ENCODE measurements around the gene SRSF5.

- TF ChIP-seq CTCF (IDR thresholded peaks at IDR 0.05) (no peak), TEAD4 (CRISPR knock-in tag; IDR thresholded peaks at IDR 0.05) (no peak), ZSCAN18 (CRISPR knock-in tag; IDR thresholded peaks at IDR 0.05) (no peak), ATF2 (CRISPR knock-in tag; IDR thresholded peaks at IDR 0.05; ENCODE audit: borderline replicate concordance, low read depth) (no peak), ZNF423 (CRISPR knock-in tag; IDR thresholded peaks at IDR 0.05) (no peak), ZBTB21 (CRISPR knock-in tag; IDR thresholded peaks at IDR 0.05; ENCODE audit: borderline replicate concordance) (no peak), SP1 (CRISPR knock-in tag; conservative IDR thresholded peaks at IDR 0.05) (no peak), ZNF232 (CRISPR knock-in tag; IDR thresholded peaks at IDR 0.05) (no peak)
Observed at GRCh38 chr14:69807192-69807591, 40.2 kb downstream of the SRSF5 start.
